DOHH2 (cell line): Measurements from ENCODE around the gene ELANE.
"Not testable (repeated sequence)": the region's sequence is repeated elsewhere in the genome, so short reads cannot be mapped to it uniquely, and the experiment has no call there.

ENCODE experiments used
- H3F3A ChIP-seq: fragments of 200-600 bp; sonication (generic), shearing (Covaris generic); 2 replicates; pipeline ENCODE4 v1.6.0; 2016; ENCODE audit warnings: antibody characterized with exemption, mild to moderate bottlenecking; ENCODE audit not compliant: control insufficient read depth, insufficient read depth
- H3K27ac ChIP-seq: fragments of 200-600 bp; sonication (generic); 2 replicates; pipeline ENCODE4 v1.5.1; 2014; ENCODE audit warnings: low read depth, mild to moderate bottlenecking, low read length, moderate library complexity
- H3K27me3 ChIP-seq: fragments of 200-600 bp; sonication (generic); 2 replicates; pipeline ENCODE4 v1.6.1; 2014; ENCODE audit warnings: mild to moderate bottlenecking, low read length, mixed read lengths; ENCODE audit not compliant: control insufficient read depth
- H3K36me3 ChIP-seq: fragments of 200-600 bp; sonication (generic); 2 replicates; pipeline ENCODE4 v1.6.1; 2014; ENCODE audit warnings: mild to moderate bottlenecking, low read length, moderate library complexity, mixed read lengths; ENCODE audit not compliant: control insufficient read depth
- H3K4me1 ChIP-seq: fragments of 200-600 bp; sonication (generic); 2 replicates; pipeline ENCODE4 v1.6.1; 2014; ENCODE audit warnings: mild to moderate bottlenecking, low read length, mixed read lengths; ENCODE audit not compliant: control insufficient read depth
- H3K4me2 ChIP-seq: fragments of 200-600 bp; sonication (generic); 2 replicates; pipeline ENCODE4 v1.6.0; 2014; ENCODE audit warnings: mild to moderate bottlenecking, low read length, moderate library complexity
- H3K4me3 ChIP-seq: fragments of 200-600 bp; sonication (generic); 2 replicates; pipeline ENCODE4 v1.5.1; 2014; ENCODE audit warnings: mild to moderate bottlenecking, low read length, mixed read lengths
- H3K79me2 ChIP-seq: fragments of 200-600 bp; sonication (generic); 2 replicates; pipeline ENCODE4 v1.6.1; 2014; ENCODE audit warnings: mild to moderate bottlenecking, low read length, mixed read lengths; ENCODE audit not compliant: control insufficient read depth
- H3K9me2 ChIP-seq: fragments of 200-600 bp; sonication (generic); replicated peaks from 2 replicates; pipeline ENCODE4 v1.6.1; 2014; ENCODE audit warnings: mild to moderate bottlenecking, low read length, mixed read lengths; ENCODE audit not compliant: control insufficient read depth
- H3K9me3 ChIP-seq: fragments of 200-600 bp; sonication (generic); 2 replicates; pipeline ENCODE4 v1.6.1; 2014; ENCODE audit warnings: antibody characterized with exemption, low read length, mixed read lengths; ENCODE audit not compliant: control insufficient read depth, insufficient read depth
- H4K20me1 ChIP-seq: fragments of 200-600 bp; sonication (generic); 2 replicates; pipeline ENCODE4 v1.6.0; 2014; ENCODE audit warnings: low read depth, mild to moderate bottlenecking, antibody characterized with exemption, low read length, moderate library complexity; ENCODE audit not compliant: control insufficient read depth, insufficient read depth
- EZH2phosphoT487 ChIP-seq: fragments of 200-600 bp; sonication (generic); IDR thresholded peaks from 2 replicates; pipeline ENCODE4 v1.6.1; 2017; ENCODE audit warnings: borderline replicate concordance, mild to moderate bottlenecking, antibody characterized with exemption, low read length, moderate library complexity, mixed read lengths
- TF ChIP-seq, protein P1 (sequence below): fragments of 200-600 bp; sonication (generic); IDR thresholded peaks from one replicate; pipeline ENCODE4 v1.5.1; 2014; ENCODE audit warnings: antibody characterized with exemption, mild to moderate bottlenecking, low read depth, low read length; ENCODE audit not compliant: poor library complexity, severe bottlenecking

Gene ELANE

DNA sequence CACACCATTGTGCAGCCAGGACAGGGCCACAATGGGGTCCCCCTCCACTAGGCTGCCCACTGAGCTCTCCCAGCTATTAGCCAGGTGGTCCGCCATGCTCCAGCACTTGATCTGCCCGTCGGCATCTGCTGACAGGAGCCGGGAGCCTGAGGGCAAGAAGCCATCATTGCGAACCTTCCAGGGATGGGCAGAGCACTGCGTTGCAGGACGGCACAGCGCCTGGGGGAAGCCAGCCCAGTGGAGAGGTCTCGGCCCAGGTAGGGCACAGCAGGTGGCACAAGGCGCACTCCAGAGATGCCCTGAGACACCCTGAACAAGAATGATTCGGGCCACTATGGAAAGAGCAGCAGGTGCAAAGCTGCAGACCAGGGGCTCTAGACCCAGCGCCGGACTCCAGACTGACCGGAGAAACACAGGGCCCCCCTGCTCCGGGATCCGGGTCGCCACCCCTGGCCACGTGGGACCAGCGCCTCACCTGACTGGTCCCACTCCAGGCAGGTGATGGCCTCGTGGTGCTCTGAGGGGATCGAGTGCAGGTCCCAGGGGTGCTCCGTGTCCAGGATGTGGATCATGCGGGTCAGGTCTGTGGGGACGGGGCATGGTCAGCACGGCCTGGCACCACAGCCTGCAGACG, 37.7 kb downstream of the ELANE start:
- TF ChIP-seq, protein P1, sequence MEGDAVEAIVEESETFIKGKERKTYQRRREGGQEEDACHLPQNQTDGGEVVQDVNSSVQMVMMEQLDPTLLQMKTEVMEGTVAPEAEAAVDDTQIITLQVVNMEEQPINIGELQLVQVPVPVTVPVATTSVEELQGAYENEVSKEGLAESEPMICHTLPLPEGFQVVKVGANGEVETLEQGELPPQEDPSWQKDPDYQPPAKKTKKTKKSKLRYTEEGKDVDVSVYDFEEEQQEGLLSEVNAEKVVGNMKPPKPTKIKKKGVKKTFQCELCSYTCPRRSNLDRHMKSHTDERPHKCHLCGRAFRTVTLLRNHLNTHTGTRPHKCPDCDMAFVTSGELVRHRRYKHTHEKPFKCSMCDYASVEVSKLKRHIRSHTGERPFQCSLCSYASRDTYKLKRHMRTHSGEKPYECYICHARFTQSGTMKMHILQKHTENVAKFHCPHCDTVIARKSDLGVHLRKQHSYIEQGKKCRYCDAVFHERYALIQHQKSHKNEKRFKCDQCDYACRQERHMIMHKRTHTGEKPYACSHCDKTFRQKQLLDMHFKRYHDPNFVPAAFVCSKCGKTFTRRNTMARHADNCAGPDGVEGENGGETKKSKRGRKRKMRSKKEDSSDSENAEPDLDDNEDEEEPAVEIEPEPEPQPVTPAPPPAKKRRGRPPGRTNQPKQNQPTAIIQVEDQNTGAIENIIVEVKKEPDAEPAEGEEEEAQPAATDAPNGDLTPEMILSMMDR, result no peak
- no peak for TF ChIP-seq EZH2phosphoT487
- Histone ChIP-seq H3K4me2 (no peak overlapping the region), H3K79me2 (peaks cover 12% of the 10 kb centered on the region), H3K36me3 (peaks cover 13% of the 10 kb centered on the region), H3K4me3 (no peak overlapping the region), H3K27me3 (no peaks in the 10 kb centered on the region), H3K9me3 (no peaks in the 10 kb centered on the region), H4K20me1 (no peaks in the 10 kb centered on the region), H3K9me2 (no peaks in the 10 kb centered on the region), H3K4me1 (peaks cover 19% of the 10 kb centered on the region), H3K27ac (no peak overlapping the region), H3F3A (no peaks in the 10 kb centered on the region)

DNA sequence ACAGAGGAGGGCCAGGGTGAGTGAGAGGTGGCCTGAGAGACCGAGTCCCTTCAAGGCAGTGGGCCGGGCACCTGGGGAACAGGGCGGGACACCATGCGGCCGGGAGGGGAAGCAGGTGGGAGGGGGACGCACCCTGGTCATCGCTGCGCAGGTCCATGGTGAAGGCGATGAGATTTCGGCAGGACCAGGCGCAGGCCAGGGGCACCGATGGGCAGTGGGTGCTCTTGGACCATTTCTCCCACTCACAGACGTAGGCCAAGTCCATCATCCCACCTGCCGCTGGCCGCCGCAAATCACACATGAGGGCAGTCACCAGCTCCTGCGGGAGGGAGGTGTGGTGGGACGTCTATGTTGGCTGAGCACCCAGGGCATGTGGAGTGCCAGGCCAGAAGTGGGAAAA, 38.7 kb downstream of the ELANE start:
- H3K9me2 ChIP-seq, result no peaks in the 10 kb centered on the region
- TF ChIP-seq EZH2phosphoT487, result no peak
- TF ChIP-seq, protein P1, result no peak
- peaks cover 19% of the 10 kb centered on the region for H3K4me1 ChIP-seq
- peaks cover 12% of the 10 kb centered on the region for H3K79me2 ChIP-seq
- H3K4me2 ChIP-seq, result no peak overlapping the region
- H3K9me3 ChIP-seq, result no peaks in the 10 kb centered on the region
- no peaks in the 10 kb centered on the region for H4K20me1 ChIP-seq
- H3K4me3 ChIP-seq, result no peak overlapping the region
- no peaks in the 10 kb centered on the region for H3F3A ChIP-seq
- H3K27me3 ChIP-seq, result no peaks in the 10 kb centered on the region
- H3K36me3 ChIP-seq, result peaks cover 13% of the 10 kb centered on the region
- H3K27ac ChIP-seq, result no peak overlapping the region

DNA sequence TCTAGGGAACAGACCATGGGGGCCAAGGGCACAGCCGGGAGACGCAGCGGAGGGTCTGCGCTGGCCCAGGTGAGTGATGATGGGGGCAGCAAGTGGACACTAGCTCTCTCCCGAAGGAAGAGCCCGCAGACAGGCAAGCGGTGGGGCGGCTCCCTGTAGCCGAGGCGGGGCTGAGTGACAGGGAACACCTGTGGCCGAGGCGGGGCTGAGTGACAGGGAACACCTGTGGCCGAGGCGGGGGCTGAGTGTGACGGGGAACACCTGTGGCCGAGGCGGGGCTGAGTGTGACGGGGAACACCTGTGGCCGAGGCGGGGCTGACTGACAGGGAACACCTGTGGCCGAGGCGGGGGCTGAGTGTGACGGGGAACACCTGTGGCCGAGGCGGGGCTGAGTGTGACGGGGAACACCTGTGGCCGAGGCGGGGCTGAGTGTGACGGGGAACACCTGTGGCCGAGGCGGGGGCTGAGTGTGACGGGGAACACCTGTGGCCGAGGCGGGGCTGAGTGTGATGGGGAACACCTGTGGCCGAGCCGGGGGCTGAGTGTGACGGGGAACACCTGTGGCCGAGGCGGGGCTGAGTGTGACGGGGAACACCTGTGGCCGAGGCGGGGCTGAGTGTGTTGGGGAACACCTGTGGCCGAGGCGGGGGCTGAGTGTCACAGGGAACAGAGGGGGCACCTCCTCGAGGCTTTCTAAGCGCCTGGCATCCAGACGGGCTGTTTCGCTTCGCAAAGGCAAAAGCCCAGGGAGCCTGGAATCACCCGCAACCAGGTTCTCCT, 39.5 kb downstream of the ELANE start:
- Histone ChIP-seq H3K4me1 (peaks cover 19% of the 10 kb centered on the region), H3K79me2 (peaks cover 12% of the 10 kb centered on the region), H3K4me3 (peak overlapping the region; percentile 90), H3K36me3 (peaks cover 11% of the 10 kb centered on the region), H3K4me2 (peak overlapping the region; percentile 79)
- H3K9me2 ChIP-seq, H3K27ac ChIP-seq, H3K9me3 ChIP-seq, H4K20me1 ChIP-seq, H3K27me3 ChIP-seq, H3F3A ChIP-seq: not testable (repeated sequence)

DNA sequence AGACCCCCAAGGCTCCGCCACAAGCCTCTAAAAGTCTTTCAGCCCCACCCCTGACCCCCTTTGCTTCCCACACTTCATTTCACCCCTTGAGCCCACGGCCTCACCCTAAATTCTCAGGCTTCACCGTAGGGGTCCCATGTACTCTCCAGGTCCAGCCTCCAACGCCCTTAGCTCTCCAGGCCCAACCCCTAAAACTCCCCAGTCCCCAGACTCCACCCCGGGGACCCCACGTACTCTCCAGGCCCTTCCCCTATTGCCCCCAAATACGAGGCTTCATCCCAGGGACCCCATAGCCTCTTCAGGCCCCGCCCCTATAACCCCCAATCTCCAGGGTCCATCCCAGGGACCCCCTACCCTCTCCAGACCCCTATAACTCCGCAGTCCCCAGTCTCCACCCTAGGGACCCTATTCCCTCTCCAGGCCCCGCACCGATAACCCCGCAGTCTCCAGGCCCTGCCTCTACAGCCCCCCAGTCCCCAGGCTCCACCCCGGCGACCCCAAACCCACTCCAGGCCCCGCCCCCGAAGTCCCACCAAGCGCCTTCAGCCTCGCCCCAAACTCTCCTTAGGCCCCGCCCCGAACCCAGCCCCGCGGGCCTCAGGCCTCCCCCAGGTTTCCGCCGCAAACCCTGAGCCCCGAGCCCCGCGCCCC, 40.3 kb downstream of the ELANE start:
- H3K4me3 ChIP-seq, result peak overlapping the region; percentile 90
- peaks cover 19% of the 10 kb centered on the region for H3K4me1 ChIP-seq
- TF ChIP-seq, protein P1, result no peak
- TF ChIP-seq EZH2phosphoT487, result no peak
- H4K20me1 ChIP-seq, result no peaks in the 10 kb centered on the region
- no peaks in the 10 kb centered on the region for H3K27me3 ChIP-seq
- no peaks in the 10 kb centered on the region for H3K9me2 ChIP-seq
- peak overlapping the region; percentile 79 for H3K4me2 ChIP-seq
- peaks cover 11% of the 10 kb centered on the region for H3K36me3 ChIP-seq
- H3K27ac ChIP-seq, result peak overlapping the region; percentile 58; the same call in 1 of the 2 replicates
- no peaks in the 10 kb centered on the region for H3K9me3 ChIP-seq
- peaks cover 12% of the 10 kb centered on the region for H3K79me2 ChIP-seq
- H3F3A ChIP-seq, result no peaks in the 10 kb centered on the region
